ENCODE measurements around the gene HABP2. TPM values are rescaled to one million over a fixed set of nuclear protein-coding genes. Genes with fewer than 3 reads are reported as not detected.

Gene HABP2
- total RNA-seq, 6 experiments from 2014 or later: 162 to 705 (median 372) TPM

DNA sequence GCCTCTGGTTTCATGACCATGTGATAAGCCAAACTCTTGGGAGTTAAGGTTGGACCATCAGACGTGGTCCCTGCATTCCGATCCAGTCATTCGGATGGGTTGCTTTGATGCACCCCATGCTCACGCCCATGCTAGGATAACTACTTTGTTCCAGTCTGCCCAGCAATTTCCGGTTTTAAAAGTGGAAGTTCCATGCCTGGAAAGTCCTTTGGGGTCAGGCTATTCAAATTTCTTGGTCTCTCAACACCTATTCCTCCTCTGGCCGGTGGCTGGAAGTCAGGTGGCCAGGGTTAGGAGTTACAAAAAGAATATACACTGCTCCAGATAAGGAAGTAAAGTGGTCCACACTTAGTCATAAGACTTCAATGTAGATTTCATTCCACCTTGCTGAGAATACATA, 37.7 kb upstream of the HABP2 start:
- TF ChIP-seq, protein P1, sequence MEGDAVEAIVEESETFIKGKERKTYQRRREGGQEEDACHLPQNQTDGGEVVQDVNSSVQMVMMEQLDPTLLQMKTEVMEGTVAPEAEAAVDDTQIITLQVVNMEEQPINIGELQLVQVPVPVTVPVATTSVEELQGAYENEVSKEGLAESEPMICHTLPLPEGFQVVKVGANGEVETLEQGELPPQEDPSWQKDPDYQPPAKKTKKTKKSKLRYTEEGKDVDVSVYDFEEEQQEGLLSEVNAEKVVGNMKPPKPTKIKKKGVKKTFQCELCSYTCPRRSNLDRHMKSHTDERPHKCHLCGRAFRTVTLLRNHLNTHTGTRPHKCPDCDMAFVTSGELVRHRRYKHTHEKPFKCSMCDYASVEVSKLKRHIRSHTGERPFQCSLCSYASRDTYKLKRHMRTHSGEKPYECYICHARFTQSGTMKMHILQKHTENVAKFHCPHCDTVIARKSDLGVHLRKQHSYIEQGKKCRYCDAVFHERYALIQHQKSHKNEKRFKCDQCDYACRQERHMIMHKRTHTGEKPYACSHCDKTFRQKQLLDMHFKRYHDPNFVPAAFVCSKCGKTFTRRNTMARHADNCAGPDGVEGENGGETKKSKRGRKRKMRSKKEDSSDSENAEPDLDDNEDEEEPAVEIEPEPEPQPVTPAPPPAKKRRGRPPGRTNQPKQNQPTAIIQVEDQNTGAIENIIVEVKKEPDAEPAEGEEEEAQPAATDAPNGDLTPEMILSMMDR (IDR thresholded peaks at IDR 0.05): no peak
- no peak for TF ChIP-seq POLR2A (IDR thresholded peaks at IDR 0.05)
- Histone ChIP-seq H3K27ac (no peak overlapping the region), H3K4me3 (no peak overlapping the region), H3K36me3 (no peaks in the 10 kb centered on the region), H3K4me1 (no peaks in the 10 kb centered on the region), H3K9me3 (no peaks in the 10 kb centered on the region), H3K27me3 (no peaks in the 10 kb centered on the region)
- 75% methylated on average over 3 of the region's 6 CpGs for WGBS (ENCODE audit: insufficient coverage, low coverage, low lambda C conversion rate, missing lambda C conversion rate)
- no peak for DNase-seq
- no peak for ATAC-seq
- intact Hi-C loops (cut with DNase I): loop anchor here in 1 of 2 donors (10.0 kb wide), 1 partner anchor 60 kb away; no protein-coding TSS in a partner anchor

DNA sequence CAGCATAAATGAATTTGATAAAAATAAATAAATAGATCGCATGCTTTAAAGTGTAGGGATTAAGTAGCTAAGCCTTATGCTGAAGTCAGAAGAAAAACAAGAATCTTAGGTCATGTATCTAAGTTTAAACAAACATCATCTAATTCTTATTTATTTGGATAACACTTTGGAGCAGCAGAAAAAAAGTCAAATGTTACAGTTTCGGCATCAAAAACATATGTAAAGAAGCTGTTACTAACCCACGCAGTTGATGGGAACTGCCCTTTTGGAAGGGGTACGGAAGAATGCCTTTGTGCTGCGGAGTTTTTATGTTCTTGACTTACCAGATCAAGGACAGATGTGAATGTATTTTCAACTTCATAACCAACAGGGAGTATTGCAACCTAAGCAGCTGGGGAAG, 37.3 kb upstream of the HABP2 start:
- TF ChIP-seq, protein P1 (IDR thresholded peaks at IDR 0.05): no peak
- TF ChIP-seq POLR2A (IDR thresholded peaks at IDR 0.05): no peak
- intact Hi-C loops (cut with DNase I): loop anchor here in 1 of 2 donors (10.0 kb wide), 1 partner anchor 61 kb away; no protein-coding TSS in a partner anchor
- DNase-seq (no peak), ATAC-seq (no peak)
- Histone ChIP-seq H3K27ac (no peak overlapping the region), H3K9me3 (no peaks in the 10 kb centered on the region), H3K4me3 (no peak overlapping the region), H3K36me3 (no peaks in the 10 kb centered on the region), H3K4me1 (no peaks in the 10 kb centered on the region), H3K27me3 (no peaks in the 10 kb centered on the region)
- WGBS (ENCODE audit: insufficient coverage, low coverage, low lambda C conversion rate, missing lambda C conversion rate): 92% methylated on average over 5 of the region's 5 CpGs

DNA sequence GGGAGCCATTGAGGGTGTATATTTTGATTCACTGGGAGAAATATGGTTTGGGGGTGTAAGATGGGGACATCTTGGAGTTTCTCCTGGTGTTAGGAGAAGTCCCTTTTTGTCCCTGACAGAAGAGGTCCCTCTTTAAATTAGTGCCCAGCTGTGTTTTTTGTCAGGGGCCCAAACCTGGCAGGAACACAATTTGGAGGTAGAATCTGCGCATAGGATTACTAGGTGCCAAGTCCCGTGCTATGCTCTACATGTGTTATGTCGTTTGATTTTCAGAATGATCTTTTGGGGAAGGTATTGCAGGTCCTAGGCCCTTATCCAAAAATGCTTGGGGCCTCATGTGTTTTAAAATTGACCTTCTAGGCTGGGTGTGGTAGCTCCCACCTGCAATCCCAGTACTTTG, 36.8 kb upstream of the HABP2 start:
- WGBS (ENCODE audit: insufficient coverage, low coverage, low lambda C conversion rate, missing lambda C conversion rate): 88% methylated on average over 3 of the region's 3 CpGs
- H3K9me3 ChIP-seq: no peaks in the 10 kb centered on the region
- no peak overlapping the region for H3K27ac ChIP-seq
- intact Hi-C loops (cut with DNase I): loop anchor here in 1 of 2 donors (10.0 kb wide), 1 partner anchor 61 kb away; no protein-coding TSS in a partner anchor
- no peak for DNase-seq
- no peaks in the 10 kb centered on the region for H3K4me1 ChIP-seq
- ATAC-seq: no peak
- no peak overlapping the region for H3K4me3 ChIP-seq
- TF ChIP-seq POLR2A (IDR thresholded peaks at IDR 0.05): no peak
- TF ChIP-seq, protein P1 (IDR thresholded peaks at IDR 0.05): no peak
- no peaks in the 10 kb centered on the region for H3K36me3 ChIP-seq
- H3K27me3 ChIP-seq: no peaks in the 10 kb centered on the region

DNA sequence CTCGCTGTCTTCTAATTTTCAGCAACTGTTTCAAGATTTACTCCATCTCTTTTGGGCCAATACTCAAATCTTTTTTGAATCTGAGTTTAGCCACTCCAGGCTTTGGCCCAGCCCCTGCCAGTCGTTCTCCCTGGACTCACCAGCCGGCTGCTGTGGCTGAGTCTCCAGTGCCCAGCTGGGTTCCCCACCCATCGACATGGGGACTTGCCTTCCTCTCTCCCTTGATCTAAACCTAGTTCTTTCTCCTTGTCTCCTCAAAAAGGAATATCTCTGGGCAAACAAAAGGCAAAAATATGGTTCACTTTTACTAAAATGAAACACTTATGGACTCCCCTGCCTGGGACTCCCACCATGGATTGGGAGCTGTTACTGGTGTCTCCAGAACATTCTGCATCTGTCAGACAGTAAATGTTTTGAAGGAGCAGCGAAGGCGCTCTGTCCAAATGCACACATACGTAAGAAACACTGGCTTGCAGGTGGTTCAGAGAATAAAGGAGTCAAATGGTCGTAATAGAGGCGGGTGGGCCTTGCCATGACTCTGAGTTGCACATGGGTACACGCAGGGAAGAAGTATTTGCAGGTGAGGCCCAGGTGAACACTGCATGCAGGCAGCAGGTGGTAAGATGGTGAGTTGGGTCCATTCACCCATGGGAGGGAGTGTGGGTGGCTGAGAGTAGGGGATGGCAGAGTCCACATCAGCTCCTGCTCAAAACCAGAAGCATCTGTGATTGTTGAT, 35.5 kb upstream of the HABP2 start:
- ATAC-seq (no peak), DNase-seq (no peak)
- Histone ChIP-seq H3K27ac (no peak overlapping the region), H3K27me3 (no peaks in the 10 kb centered on the region), H3K4me1 (no peaks in the 10 kb centered on the region), H3K4me3 (no peak overlapping the region), H3K36me3 (no peaks in the 10 kb centered on the region), H3K9me3 (no peaks in the 10 kb centered on the region)
- WGBS (ENCODE audit: insufficient coverage, low coverage, low lambda C conversion rate, missing lambda C conversion rate): 94% methylated on average over 9 of the region's 10 CpGs
- intact Hi-C loops (cut with DNase I): loop anchor here in 1 of 2 donors (10.0 kb wide), 1 partner anchor 63 kb away; no protein-coding TSS in a partner anchor
- TF ChIP-seq POLR2A (IDR thresholded peaks at IDR 0.05): no peak
- TF ChIP-seq, protein P1 (IDR thresholded peaks at IDR 0.05): no peak
